ENCODE measurements around the gene TMC3.

TMC3 gene

DNA sequence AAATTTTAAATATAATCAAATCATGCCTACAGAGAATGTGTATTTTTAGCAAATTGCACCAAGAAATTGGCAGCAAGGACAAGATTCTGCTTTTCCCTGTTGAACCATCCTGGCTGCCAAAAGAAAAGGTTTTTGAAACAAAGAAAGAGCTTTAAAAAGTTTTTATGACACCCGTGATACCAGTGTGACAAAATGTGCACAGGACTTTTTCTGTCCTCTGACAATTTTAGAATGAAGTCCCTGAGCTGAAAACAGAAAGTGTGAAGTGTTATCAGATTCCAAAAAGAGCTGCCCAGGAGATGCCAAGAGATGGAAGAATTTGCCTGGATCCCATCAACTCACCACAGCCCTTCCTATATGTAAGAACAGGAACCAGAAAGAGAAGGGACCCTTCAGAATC is 33.2 kb upstream of the TMC3 start:
- Histone ChIP-seq H3K4me1 (ENCODE audit: control insufficient read depth, low read depth, low read length) (peaks cover 6% of the 10 kb centered on the region), H3K9me3 (ENCODE audit: control insufficient read depth, low read depth, low read length) (no peaks in the 10 kb centered on the region), H3K27me3 (ENCODE audit: control insufficient read depth, insufficient read depth, low read length) (no peaks in the 10 kb centered on the region), H3K9ac (ENCODE audit: low read length) (no peak overlapping the region), H3K36me3 (ENCODE audit: control insufficient read depth, low read depth, low read length) (no peaks in the 10 kb centered on the region), H3K4me3 (ENCODE audit: low read length) (no peak overlapping the region), H3K27ac (ENCODE audit: low read length) (no peak overlapping the region)

DNA sequence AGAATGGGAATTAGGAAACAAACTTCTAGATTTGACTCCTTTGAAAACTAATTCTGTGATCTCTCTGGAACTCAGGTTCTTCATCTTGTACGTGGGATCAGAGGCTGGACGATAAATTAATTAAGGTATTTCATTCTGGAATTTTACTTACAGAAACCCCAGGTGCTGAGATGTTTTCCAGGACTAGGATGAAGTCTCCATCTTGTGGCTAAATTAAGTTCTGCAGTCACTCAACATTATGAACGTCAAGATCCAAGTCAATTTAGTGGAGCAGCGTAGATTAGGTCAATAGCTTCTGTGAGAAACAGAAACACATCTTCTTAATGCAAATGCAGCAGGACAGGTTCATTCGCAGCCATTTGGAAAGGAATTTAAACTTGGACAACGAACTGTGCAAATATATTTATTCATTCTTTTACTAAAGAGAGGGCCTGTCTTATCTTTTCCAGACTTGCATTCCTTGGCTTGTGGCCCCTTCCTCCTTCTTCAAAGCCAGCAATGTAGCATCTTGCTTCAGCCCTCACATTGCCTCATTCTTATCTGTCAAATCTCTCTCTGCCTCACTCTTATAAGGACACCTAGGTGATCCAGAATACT is 26.7 kb upstream of the TMC3 start:
- no peaks in the 10 kb centered on the region for H3K9me3 ChIP-seq (ENCODE audit: control insufficient read depth, low read depth, low read length)
- no peaks in the 10 kb centered on the region for H3K27me3 ChIP-seq (ENCODE audit: control insufficient read depth, insufficient read depth, low read length)
- no peak overlapping the region for H3K4me3 ChIP-seq (ENCODE audit: low read length)
- no peaks in the 10 kb centered on the region for H3K4me1 ChIP-seq (ENCODE audit: control insufficient read depth, low read depth, low read length)
- no peak overlapping the region for H3K27ac ChIP-seq (ENCODE audit: low read length)
- no peak overlapping the region for H3K9ac ChIP-seq (ENCODE audit: low read length)
- no peaks in the 10 kb centered on the region for H3K36me3 ChIP-seq (ENCODE audit: control insufficient read depth, low read depth, low read length)

DNA sequence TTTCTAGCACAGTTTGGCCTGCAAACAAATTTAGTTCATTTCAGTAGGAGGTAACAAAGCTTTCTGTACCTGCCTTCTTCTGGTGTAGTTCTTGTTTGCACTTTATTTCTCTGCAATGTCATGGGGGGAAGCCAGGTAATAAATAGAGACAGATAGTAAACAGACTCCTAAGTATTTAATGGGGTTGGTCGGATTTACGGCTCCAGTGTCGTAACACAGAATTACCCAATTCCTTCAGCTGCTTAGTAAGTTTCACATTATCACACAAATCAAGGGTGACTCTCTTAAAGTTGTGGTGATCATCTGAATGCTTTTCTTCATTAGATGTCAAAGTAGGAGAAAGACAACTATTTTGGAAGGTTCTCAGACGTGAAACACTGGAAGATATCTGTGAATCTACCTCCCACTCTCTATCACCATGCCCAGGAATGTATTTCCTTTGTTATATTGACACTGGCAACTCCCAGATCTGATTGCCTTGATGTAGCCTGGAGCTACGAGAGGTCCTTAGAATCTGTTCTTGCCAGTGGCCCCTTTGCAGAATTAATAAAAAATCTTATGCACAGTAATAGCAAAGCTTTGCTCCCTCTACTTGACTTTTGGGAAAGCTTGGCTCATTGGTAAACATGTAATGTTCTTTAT is 25.0 kb upstream of the TMC3 start:
- Histone ChIP-seq H3K4me1 (ENCODE audit: control insufficient read depth, low read depth, low read length) (no peaks in the 10 kb centered on the region), H3K9ac (ENCODE audit: low read length) (no peak overlapping the region), H3K36me3 (ENCODE audit: control insufficient read depth, low read depth, low read length) (no peaks in the 10 kb centered on the region), H3K4me3 (ENCODE audit: low read length) (no peak overlapping the region), H3K27me3 (ENCODE audit: control insufficient read depth, insufficient read depth, low read length) (no peaks in the 10 kb centered on the region), H3K9me3 (ENCODE audit: control insufficient read depth, low read depth, low read length) (no peaks in the 10 kb centered on the region), H3K27ac (ENCODE audit: low read length) (no peak overlapping the region)

DNA sequence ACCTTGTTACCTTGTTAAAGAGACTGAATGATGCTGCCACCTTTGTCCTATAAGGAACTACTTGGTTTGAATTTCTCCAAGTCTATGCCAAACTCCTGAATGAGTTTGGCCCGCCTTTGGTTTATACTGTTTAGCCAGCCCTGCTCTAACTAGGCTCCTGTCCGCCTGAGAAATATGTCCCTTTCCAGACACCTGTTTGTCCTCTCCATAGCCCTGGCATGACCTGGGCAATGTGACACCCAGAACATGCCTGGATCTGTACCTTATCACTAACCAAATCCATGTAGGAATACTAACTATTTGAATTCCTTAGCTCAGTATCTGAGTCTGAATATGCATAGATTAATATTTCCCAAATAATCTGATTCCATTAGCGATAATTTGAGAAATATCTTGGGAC is 24.4 kb upstream of the TMC3 start:
- no peak overlapping the region for H3K9ac ChIP-seq (ENCODE audit: low read length)
- no peak overlapping the region for H3K27ac ChIP-seq (ENCODE audit: low read length)
- no peak overlapping the region for H3K4me3 ChIP-seq (ENCODE audit: low read length)
- H3K9me3 ChIP-seq (ENCODE audit: control insufficient read depth, low read depth, low read length), result no peaks in the 10 kb centered on the region
- no peaks in the 10 kb centered on the region for H3K27me3 ChIP-seq (ENCODE audit: control insufficient read depth, insufficient read depth, low read length)
- no peaks in the 10 kb centered on the region for H3K4me1 ChIP-seq (ENCODE audit: control insufficient read depth, low read depth, low read length)
- no peaks in the 10 kb centered on the region for H3K36me3 ChIP-seq (ENCODE audit: control insufficient read depth, low read depth, low read length)

DNA sequence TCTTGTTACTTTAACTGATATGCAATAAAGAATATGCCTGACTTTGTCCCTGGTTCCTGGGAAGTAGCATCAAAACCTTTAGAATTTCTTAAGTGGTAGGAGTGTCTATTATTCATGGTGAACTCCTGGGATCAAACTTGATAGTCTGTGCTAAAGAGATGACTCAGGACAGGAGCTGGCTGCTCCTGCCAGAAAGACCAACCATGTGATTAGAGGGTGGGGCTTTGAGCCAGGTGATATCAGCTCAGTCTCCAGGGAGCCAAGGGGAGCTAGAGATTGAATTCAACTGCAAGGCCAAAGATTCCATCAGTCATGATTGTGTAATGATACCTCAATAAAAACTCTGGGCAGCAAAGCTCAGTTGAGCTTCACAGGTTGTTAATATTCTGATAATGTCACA is 20.6 kb upstream of the TMC3 start:
- H3K9ac ChIP-seq (ENCODE audit: low read length), result no peak overlapping the region
- H3K27me3 ChIP-seq (ENCODE audit: control insufficient read depth, insufficient read depth, low read length), result no peaks in the 10 kb centered on the region
- no peaks in the 10 kb centered on the region for H3K9me3 ChIP-seq (ENCODE audit: control insufficient read depth, low read depth, low read length)
- no peak overlapping the region for H3K4me3 ChIP-seq (ENCODE audit: low read length)
- H3K27ac ChIP-seq (ENCODE audit: low read length), result no peak overlapping the region
- no peaks in the 10 kb centered on the region for H3K36me3 ChIP-seq (ENCODE audit: control insufficient read depth, low read depth, low read length)
- H3K4me1 ChIP-seq (ENCODE audit: control insufficient read depth, low read depth, low read length), result no peaks in the 10 kb centered on the region

DNA sequence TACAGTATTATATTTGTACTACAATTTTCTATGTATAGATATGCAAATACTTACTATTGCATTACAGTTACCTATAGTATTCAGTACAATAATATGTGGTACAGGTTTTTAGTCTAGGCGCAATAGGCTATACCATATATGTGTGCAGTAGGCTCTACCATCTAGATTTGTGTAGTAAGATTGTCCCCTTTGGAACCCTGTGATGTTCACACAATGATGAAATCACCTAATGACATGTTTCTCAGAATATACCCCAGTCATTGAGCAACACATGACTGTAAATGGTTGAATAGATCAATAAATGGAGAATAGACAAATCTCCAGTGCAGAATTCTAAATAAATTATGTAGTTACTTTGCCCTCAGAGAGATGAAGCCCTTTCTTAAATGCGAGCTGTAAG is 17.6 kb upstream of the TMC3 start:
- no peak overlapping the region for H3K4me3 ChIP-seq (ENCODE audit: low read length)
- no peak overlapping the region for H3K9ac ChIP-seq (ENCODE audit: low read length)
- no peak overlapping the region for H3K27ac ChIP-seq (ENCODE audit: low read length)
- H3K4me1 ChIP-seq (ENCODE audit: control insufficient read depth, low read depth, low read length), result no peaks in the 10 kb centered on the region
- H3K27me3 ChIP-seq (ENCODE audit: control insufficient read depth, insufficient read depth, low read length), result no peaks in the 10 kb centered on the region
- H3K9me3 ChIP-seq (ENCODE audit: control insufficient read depth, low read depth, low read length), result no peaks in the 10 kb centered on the region
- H3K36me3 ChIP-seq (ENCODE audit: control insufficient read depth, low read depth, low read length), result no peaks in the 10 kb centered on the region

DNA sequence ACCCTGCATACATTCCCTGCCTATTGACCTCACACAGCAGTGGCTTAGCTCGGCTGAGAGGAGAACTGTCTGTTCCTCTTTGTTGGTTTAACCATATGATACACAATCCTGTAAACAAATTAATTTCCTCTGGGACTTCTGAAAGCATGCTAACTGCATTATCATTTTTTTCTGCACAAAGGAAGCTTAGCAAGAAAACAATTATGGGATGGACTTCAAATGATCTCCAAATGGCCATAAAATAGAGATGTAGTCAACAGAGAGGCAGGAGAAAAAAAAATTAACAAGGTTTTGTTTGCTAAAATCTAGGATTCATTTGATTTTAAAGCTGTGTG is 14.4 kb upstream of the TMC3 start:
- Histone ChIP-seq H3K9me3 (ENCODE audit: control insufficient read depth, low read depth, low read length) (no peaks in the 10 kb centered on the region), H3K27ac (ENCODE audit: low read length) (no peak overlapping the region), H3K27me3 (ENCODE audit: control insufficient read depth, insufficient read depth, low read length) (no peaks in the 10 kb centered on the region), H3K4me3 (ENCODE audit: low read length) (no peak overlapping the region), H3K36me3 (ENCODE audit: control insufficient read depth, low read depth, low read length) (no peaks in the 10 kb centered on the region), H3K4me1 (ENCODE audit: control insufficient read depth, low read depth, low read length) (no peaks in the 10 kb centered on the region), H3K9ac (ENCODE audit: low read length) (no peak overlapping the region)

DNA sequence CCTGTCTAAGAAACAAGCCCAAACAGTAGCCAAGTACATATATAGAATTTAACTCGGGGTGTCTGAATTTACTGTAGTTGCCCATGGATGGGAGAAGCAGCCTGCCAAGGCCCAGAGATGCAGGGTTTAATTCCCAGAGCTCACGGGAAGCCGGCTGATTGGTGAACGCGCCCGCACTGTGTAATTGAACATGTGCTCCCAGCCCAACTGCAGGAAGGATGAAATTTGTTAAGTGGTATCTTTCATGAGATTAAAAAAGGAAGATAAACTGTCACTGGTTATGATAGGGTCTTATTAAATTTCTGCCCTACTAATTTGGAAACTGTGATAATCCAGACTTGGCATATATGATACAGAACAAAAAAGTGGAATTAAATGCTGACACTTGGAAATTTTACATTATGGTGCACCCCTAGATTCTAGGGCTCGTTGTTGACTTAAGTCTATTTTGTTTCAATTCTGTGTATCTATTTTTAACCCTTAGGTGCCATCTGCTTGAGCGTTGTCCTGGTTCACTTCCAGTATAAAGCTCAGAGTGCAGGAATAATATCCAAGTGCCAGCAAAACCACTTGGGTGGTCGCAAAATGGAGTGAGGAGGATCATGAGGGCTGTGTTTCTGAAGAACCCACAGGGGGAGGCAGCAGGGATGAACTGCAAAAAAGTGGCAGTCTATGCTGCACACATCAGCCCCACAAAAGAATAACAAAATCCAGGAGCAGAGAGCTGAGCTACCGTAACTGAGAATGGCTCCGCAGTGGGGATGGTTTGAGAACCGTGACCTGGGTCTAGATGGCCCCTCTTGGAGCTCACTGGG is 13.8 kb upstream of the TMC3 start:
- Histone ChIP-seq H3K27ac (ENCODE audit: low read length) (no peak overlapping the region), H3K9me3 (ENCODE audit: control insufficient read depth, low read depth, low read length) (no peaks in the 10 kb centered on the region), H3K9ac (ENCODE audit: low read length) (no peak overlapping the region), H3K27me3 (ENCODE audit: control insufficient read depth, insufficient read depth, low read length) (no peaks in the 10 kb centered on the region), H3K4me3 (ENCODE audit: low read length) (no peak overlapping the region), H3K36me3 (ENCODE audit: control insufficient read depth, low read depth, low read length) (no peaks in the 10 kb centered on the region), H3K4me1 (ENCODE audit: control insufficient read depth, low read depth, low read length) (no peaks in the 10 kb centered on the region)

DNA sequence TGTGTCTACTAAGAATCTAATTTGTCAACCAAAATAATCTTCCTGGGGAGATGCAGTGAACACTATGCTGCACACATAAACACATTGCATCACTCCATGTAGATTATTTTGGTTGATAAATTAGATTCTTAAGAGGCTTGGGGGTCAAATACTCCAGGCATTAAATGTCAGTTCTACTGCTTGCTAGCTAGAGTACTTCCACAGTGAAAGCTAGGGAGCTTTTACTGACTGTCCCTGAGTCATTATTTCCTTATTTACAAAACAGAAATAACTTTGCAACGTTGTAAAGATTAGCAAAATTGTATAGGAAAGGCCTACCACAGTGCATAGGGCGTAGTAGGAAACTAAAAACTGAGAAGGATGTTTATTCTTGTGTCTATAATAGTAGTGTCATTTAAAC is 12.9 kb upstream of the TMC3 start:
- H3K27me3 ChIP-seq (ENCODE audit: control insufficient read depth, insufficient read depth, low read length), result no peaks in the 10 kb centered on the region
- no peak overlapping the region for H3K4me3 ChIP-seq (ENCODE audit: low read length)
- no peaks in the 10 kb centered on the region for H3K9me3 ChIP-seq (ENCODE audit: control insufficient read depth, low read depth, low read length)
- H3K9ac ChIP-seq (ENCODE audit: low read length), result no peak overlapping the region
- H3K36me3 ChIP-seq (ENCODE audit: control insufficient read depth, low read depth, low read length), result no peaks in the 10 kb centered on the region
- H3K4me1 ChIP-seq (ENCODE audit: control insufficient read depth, low read depth, low read length), result peaks cover under 1% of the 10 kb centered on the region
- H3K27ac ChIP-seq (ENCODE audit: low read length), result no peak overlapping the region

DNA sequence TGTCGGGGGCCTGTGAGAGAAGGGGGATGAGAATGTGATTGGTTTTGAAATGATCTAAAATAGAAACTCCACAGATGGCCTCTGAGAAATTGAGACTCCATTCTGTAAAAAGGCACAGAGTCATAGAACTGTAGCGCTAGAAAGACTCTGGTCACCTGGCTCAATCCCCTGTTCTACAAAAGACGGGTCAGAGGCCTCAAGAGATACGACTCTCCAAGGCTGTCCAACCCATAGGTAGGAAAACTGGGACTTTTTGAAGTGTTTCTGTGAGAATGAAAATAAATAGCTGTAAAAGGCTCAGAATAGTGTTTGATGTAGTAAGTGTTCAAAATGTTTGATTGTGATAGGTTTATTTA is 11.7 kb upstream of the TMC3 start:
- H3K36me3 ChIP-seq (ENCODE audit: control insufficient read depth, low read depth, low read length), result no peaks in the 10 kb centered on the region
- no peak overlapping the region for H3K9ac ChIP-seq (ENCODE audit: low read length)
- H3K9me3 ChIP-seq (ENCODE audit: control insufficient read depth, low read depth, low read length), result no peaks in the 10 kb centered on the region
- no peaks in the 10 kb centered on the region for H3K27me3 ChIP-seq (ENCODE audit: control insufficient read depth, insufficient read depth, low read length)
- H3K4me1 ChIP-seq (ENCODE audit: control insufficient read depth, low read depth, low read length), result peaks cover 8% of the 10 kb centered on the region
- no peak overlapping the region for H3K4me3 ChIP-seq (ENCODE audit: low read length)
- no peak overlapping the region for H3K27ac ChIP-seq (ENCODE audit: low read length)

DNA sequence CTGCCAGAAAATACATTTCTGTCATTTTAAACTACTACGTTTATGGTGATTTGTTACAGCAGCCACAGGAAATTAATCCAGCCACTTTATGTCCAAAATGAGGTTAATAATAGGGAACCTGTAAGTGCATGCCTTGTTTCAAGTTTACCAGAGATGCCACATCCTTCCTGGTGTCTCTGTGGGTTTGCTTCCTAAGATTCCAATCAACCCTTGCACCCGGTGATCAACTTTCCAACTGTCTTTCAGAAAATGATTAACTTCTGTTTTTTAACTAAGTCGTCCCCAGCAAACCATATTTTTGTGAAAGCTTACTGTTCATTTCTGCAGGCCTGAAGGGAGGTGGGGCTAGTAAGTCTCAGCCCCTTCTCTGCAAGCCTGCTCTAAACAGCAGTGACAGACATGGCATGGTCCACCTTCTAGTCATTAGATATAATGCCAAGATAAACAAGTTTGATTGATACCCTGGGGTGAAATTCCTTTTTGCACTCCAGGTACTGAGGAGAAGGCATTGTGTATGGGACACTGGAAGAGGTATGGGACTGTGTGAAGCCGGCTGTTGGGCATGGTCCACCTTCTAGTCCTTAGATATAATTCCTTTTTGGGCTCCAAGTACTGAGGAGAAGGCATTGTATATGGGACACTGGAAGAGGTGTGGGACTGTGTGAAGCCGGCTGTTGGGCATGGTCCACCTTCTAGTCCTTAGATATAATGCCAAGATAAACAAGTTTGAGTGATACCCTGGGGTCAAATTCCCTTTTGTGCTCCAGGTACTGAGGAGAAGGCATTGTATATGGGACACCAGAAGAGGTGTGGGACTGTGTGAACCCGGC is 11.1 kb upstream of the TMC3 start:
- no peak overlapping the region for H3K9ac ChIP-seq (ENCODE audit: low read length)
- no peaks in the 10 kb centered on the region for H3K36me3 ChIP-seq (ENCODE audit: control insufficient read depth, low read depth, low read length)
- no peaks in the 10 kb centered on the region for H3K9me3 ChIP-seq (ENCODE audit: control insufficient read depth, low read depth, low read length)
- no peak overlapping the region for H3K27ac ChIP-seq (ENCODE audit: low read length)
- no peak overlapping the region for H3K4me3 ChIP-seq (ENCODE audit: low read length)
- no peaks in the 10 kb centered on the region for H3K27me3 ChIP-seq (ENCODE audit: control insufficient read depth, insufficient read depth, low read length)
- H3K4me1 ChIP-seq (ENCODE audit: control insufficient read depth, low read depth, low read length), result peaks cover 8% of the 10 kb centered on the region
